IPS-18c (cell line): Measurements from ENCODE around the gene NPLOC4.
"Not testable (repeated sequence)": the region's sequence is repeated elsewhere in the genome, so short reads cannot be mapped to it uniquely, and the experiment has no call there.

Experiments
- H3K4me3 ChIP-seq: 2 replicates; pipeline ENCODE4 v1.7.0; 2013; ENCODE audit warnings: low read depth, mild to moderate bottlenecking, low read length, moderate library complexity; ENCODE audit not compliant: insufficient read depth
- H3K9me3 ChIP-seq: one replicate; pipeline ENCODE4 v1.6.1; 2013; ENCODE audit warnings: mild to moderate bottlenecking, low read length, moderate library complexity; ENCODE audit not compliant: control insufficient read depth, insufficient read depth

The NPLOC4 gene

DNA sequence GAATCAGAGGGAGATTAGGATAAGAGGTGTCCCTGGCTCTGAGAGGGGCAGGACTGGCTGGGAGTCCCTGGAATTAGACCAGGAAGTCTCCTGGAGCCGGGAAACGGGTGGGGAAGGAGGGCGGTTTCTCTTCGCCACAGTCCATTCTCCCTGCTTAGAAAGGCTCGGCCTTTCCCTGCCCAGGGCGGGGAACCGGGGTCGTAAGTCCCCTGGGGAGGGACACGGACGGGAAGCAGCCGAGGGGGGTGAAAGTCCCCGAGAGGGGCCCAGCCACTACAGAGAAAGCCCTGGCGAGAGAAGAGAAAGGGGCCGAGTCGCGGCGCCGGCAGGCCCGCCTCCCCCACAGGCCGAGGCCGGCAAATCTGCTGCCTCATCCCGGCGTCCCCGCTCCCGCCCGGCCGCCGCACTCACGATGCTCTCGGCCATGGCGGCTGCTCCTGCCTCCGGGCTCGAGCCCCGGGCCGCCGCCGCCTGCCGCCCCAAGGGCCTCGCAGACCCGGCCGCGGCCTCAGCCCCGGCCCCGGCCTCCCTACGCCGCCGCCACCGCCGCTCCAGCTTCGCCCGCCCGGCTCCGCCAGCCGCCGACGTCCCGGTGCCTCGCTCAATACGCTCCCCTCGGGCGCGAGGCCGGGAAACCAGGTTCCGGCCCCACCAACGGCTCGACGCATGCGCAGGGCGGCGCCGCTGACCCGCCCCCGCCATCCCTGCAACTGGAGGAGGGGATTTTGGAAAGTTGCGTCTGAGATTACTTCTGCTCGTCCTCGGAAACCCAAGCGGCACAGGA is at the start of gene NPLOC4, which contains the start of gene TSPAN10:
Gene NPLOC4 (minus strand): TSS at position 608 of the 784 bp plus-strand sequence. CDS start 182 bp downstream, at position 426.
Gene TSPAN10 (plus strand): TSS at position 692 of the 784 bp plus-strand sequence. CDS start 5,217 bp downstream, outside the sequence.
- Histone ChIP-seq H3K4me3 (peak within 1 kb of the TSS; percentile 96), H3K9me3 (no peaks in the 10 kb centered on the region)

DNA sequence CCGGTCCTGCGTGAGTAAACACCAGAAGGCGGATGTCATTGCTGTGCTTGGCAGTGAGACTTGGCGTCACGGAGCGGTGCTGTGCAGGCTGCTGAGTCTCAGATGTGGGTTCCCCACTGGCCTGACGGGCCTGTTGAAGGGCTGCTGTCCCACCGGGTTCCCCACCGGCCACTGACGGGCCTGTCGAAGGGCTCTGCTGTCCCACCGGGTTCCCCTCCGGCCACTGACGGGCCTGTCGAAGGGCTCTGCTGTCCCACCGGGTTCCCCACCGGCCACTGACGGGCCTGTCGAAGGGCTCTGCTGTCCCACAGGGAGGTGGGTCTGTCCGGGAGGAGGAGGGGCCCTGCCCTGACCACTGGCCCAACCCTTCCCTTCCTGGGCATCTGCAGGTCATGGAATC is 49.7 kb upstream of the NPLOC4 start:
- H3K4me3 ChIP-seq, result no peak overlapping the region
- peaks cover 2% of the 10 kb centered on the region for H3K9me3 ChIP-seq

DNA sequence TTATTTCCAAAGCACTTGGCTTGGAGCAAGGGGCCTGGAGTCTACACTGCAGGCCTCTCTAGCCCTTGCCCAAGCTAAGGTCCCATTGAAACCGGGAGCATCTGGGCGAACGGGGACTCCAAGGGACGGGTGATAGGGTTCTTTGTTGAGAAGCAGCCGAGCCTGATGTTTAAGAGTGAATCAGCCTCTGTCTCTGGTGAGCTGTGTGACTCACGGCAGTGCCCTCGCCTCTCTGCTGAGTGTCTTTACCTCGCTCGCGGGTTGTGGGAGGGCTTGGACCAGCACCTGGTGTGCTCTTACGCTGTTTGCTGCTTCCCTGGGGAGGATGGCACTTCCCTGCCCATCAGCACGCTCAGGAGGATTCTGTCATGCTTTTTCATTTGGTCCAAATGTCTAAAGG is 48.2 kb upstream of the NPLOC4 start:
- H3K4me3 ChIP-seq, result 0 out of 2 replicates have a peak overlapping the region, but pooled peaks have one; percentile 92
- H3K9me3 ChIP-seq, result peaks cover 2% of the 10 kb centered on the region

DNA sequence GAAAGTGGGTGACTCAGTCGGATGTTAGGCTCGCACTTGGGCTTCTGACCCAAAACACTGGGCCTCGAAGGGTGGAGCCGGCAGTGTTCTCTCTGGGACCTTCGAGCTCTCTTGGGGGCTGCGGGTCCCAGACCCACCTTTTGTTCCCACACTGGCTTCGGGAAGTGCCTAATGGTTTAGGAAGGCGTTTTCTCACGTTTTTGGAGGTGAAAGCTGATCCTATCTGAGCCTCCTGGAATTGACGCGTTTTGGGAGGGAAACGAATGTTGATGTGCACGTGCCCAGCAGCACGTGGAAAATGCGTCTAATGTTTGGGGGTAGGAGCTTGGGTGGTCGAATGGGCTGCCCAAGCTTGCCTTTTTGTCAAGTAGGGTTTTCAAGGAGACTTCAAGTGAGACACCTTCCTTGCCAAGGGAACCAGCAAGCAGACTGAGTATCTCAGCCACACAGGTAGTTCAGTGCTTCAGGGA is 47.6 kb upstream of the NPLOC4 start:
- H3K4me3 ChIP-seq, result peak overlapping the region; percentile 92
- H3K9me3 ChIP-seq, result peaks cover 2% of the 10 kb centered on the region

DNA sequence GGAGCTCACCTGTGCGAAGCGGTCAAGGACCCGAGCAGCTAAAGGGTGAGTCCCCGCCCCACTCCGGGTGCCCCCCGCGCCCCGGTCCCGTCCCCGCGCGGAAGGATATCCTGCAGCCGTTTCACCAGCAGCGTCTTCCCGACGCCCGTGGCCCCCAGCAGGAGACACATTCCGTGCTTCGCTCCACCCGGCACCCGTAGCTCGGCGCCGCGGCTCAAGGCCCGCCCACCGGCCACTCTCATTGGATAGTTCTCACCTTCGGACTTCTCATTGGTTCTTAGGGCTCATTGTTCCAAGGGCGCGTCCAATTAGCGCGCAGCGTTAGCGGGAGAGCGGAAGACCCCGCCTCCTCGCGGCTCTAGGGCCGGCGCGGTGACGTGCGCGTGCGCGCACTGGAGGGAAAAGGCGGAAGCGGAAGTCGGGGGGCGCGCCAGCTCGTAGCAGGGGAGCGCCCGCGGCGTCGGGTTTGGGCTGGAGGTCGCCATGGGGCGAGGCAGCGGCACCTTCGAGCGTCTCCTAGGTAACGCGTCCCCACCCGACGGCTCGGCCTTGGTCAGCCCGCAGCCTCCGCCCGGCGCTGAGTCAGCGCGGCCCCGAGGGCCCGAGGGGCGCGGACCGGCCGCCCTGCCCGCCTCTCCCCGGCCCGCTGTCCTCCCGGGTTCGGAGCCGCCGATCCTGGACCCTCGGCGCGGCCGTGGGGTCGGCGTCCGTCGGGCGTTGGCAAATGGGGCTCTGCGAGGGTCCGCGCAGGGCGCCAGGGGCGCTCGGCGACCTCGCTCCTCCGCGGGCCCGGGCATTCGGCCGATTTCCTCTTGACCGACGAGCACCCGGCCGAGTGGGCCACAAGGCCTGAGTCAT is 46.9 kb upstream of the NPLOC4 start, which contains the start of the genes ARL16 and HGS:
Gene ARL16 (minus strand): TSS at position 214 of the 858 bp plus-strand sequence. CDS start 44 bp downstream, at position 170.
Gene HGS (plus strand): TSS at position 428 of the 858 bp plus-strand sequence. CDS start 56 bp downstream, at position 484.
- Histone ChIP-seq H3K4me3 (peak within 1 kb of the TSS; percentile 98), H3K9me3 (peaks cover 2% of the 10 kb centered on the region)

DNA sequence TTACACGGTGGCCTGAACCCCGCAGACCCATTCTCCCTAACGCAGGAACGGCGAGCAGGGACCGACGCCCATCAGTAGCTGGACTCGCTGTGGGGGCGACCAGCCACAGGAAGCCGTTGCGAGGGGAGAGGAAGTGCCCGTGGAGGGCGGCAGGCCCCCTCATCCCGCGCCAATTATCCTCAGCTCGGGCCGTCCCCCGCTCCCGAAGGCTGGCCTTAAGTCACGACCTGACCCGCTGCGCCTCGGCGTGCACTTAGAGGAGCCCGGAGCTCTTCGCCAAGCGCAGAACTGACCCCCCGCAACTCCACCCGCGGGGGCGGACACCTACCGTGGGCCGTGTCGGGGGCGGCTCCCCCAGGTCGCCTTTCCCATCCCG is 46.3 kb upstream of the NPLOC4 start:
- Histone ChIP-seq H3K4me3 (peak overlapping the region; percentile 98), H3K9me3 (peaks cover 2% of the 10 kb centered on the region)

DNA sequence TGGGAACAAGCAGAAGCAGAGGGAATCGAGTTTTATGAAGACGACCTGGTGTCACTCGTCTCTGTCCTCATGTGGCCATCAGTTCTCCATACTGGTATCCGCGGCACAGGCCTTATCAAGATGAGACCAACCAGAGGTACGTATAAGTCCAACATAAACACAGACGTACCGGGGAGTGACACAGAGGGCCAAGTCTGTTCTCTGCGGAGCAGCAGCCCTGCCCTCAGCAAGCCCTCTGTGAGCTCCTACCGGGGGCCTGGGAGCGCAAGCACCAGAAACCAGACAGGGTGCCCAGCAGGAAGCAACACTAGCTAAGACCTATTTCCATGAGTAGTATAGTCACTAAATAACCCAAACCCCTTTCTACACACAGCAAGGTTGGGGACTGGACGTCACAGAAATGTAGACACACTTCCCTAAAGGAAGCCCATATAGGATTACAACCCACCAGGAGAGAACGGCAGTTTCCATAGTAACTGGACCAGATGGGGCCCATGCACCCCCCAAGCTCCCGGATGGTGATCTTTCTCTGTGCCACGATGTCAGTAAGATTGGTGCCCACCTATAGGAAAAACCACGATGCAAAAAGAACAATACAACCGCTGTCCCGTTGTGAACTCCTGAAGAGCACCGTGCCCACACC is 45.8 kb upstream of the NPLOC4 start:
- Histone ChIP-seq H3K4me3 (peak overlapping the region; percentile 98), H3K9me3 (peaks cover 2% of the 10 kb centered on the region)

DNA sequence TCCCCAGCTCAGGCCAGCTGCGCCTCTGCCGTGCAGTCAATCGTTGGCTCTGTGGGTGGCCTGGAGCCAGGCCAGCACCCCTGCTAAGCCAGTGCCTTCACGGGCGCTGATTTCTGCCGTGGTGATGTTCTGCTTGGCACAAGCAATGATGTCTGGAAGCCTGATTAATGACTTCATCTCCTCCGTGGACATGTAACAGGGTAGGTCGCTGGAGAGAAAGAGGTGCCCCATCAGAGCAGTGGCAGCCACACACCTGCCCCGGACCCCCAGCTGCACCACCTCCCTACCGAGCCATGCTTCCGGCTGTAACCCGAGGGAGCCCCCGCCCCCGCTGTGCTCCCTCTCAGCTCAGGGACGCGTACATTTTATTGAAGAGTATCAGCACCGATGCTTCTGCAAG is 44.8 kb upstream of the NPLOC4 start:
- H3K9me3 ChIP-seq, result peaks cover 2% of the 10 kb centered on the region
- no peak overlapping the region for H3K4me3 ChIP-seq

DNA sequence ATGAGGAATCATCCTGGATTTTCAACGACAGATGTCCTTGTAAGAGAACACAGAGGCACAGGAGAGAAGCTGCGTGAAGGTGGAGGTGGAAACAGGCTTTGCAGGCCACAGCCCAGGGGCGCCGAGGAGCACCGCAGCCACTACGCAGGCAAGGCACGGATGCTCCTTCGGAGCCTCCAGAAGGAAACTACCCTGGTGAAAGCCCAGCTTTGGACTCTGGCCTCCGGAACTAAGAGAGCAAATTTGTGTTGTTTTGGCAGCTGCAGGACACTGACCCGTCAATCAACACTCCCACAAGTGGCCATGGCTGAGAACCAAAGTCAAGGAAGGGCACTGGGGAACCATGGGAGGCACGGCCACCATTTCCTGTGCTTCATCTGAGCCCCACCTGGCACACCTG is 43.2 kb upstream of the NPLOC4 start:
- no peak overlapping the region for H3K4me3 ChIP-seq
- peaks cover 2% of the 10 kb centered on the region for H3K9me3 ChIP-seq

DNA sequence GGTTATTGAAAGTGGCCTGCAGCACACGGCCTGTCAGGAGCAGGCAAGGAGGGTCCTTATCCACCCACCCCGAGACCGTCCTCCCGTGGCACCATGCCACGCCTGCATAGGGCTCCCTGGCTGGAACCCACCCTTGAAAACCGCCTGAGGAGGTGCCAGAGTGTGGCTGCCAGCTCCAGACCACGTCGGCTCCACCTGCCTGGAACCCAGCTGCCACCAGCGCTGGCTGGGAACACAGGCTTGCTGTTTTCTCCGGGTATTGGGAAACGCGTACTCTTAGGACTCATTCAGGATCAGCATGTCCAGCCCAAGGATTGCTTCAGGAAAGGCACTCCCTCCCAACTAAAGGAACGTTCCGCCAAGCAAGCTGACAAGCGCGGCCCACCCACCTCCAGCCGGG is 40.0 kb upstream of the NPLOC4 start:
- Histone ChIP-seq H3K9me3 (no peaks in the 10 kb centered on the region), H3K4me3 (no peak overlapping the region)

DNA sequence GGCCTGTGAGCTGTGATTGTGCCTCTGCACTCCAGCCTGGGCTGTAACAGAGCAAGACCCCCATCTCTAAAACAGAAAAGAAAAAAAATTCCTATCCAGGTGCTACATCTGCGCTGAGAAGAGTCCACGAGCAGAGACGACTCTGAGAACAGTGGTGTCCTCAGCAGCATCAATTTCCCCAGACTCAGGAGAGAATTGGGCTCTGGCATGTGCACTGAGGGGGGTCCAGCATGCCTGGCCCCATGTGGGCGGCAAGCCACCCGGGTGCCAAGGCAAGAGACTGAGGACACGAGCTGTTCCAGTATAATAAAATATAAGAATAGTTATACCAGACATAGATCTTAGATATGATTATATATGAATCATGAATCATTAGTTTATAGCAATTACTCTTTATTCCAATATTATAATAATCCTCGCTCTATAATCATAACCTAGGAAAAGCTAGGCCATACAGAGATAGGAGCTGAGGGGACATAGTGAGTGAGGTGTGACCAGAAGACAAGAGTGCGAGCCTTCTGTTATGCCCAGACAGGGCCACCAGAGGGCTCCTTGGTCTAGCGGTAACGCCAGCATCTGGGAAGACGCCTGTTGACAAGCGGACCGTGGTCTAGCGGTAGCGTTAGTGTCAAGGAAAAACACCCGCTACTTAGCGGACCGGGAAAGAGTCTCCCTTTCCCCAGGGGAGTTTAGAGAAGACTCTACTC is 38.8 kb upstream of the NPLOC4 start:
- not testable (repeated sequence) for H3K9me3 ChIP-seq, H3K4me3 ChIP-seq

DNA sequence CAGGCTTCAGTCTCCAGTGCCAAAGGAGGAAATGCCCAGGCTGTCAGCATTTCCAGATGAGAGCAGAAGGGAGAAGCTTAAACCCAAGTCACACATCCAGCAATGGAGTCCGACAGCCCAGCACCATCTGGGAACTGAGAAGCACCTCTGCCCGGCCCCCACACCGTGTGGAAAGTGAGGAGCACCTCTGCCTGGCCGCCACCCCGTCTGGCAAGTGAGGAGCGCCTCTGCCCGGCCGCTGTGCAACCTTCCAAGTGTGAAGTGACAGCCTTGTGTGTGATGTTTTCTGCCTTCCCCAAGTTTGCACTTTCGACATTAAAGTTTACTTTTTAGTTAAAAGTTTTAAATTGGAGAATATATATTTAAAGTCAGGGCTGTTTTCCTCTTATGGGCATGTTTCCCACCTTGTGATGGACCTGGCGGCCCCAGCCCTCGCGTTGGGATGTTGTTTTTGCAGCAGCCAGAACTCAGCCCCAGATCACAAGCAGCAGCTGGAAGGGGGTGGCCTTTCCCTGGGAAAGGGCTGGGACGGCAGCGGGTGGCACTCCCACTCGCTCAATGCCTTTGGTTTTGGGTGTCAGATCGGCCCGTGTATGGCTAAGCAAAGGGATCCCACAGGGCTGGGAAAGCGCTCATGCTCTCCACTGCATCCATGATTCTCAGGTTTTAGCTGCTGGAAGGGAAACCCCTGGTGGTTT is 36.8 kb upstream of the NPLOC4 start:
- Histone ChIP-seq H3K4me3 (no peak overlapping the region), H3K9me3 (no peaks in the 10 kb centered on the region)

DNA sequence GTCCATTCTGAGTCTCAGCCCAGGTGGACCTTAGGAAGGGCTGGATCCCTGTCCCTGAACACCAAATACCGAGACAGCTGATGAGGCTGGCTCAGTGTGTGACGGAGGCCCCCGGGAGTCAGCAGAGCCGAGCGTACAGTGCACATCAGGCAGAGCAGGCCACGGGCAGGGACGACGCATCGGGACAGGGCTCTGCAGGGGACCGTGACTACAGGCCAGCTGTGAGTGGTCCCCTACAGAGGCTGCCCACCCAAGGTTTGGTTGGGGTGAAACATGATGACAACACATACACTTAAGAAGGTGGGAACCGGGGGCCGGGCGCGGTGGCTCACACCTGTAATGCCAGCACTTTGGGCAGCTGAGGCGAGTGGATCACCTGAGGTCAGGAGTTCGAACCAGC is 36.0 kb upstream of the NPLOC4 start:
- no peak overlapping the region for H3K4me3 ChIP-seq

DNA sequence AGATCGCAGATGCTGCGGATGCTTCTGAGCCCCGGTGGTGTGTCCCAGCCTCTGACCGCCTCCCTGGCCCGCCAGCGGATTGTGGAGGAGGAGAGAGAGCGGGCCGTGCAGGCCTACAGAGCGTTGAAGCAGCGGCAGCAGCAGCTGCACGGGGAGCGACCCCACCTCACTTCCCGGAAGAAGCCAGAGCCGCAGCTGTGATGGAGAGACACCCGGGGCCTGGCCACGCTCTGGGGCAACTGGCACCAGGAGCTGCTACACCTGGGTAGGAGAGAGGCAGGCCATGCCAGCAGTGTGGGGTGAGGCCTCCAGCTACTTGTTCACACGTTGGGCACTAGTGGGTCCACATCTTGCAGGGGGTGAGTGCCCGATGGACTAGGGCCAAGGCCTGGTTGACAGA is 35.6 kb upstream of the NPLOC4 start:
- Histone ChIP-seq H3K4me3 (no peak overlapping the region), H3K9me3 (no peaks in the 10 kb centered on the region)

More for the DNA sequence above, 36.0 kb upstream of the NPLOC4 start:
- no peaks in the 10 kb centered on the region for H3K9me3 ChIP-seq

DNA sequence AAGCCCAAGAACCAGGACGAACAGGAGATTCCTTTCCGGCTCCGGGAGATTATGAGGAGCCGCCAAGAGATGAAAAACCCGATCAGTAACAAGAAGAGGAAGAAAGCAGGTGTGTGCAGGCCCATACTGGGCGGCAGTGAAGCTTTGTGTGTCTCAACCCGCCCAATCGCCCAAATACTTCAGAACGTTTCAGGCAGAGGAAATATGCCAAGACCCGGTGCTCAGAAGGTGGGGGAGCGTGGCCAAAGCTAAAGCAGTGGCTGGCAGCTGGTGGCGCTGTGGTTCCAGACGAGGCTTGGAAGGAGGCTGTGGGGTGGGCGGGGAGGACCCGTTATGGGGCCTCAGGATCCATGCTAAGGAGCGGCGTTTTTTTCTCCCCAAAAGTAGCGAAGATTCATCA is 30.8 kb upstream of the NPLOC4 start:
- peaks cover 3% of the 10 kb centered on the region for H3K9me3 ChIP-seq
- no peak overlapping the region; the same call in 1 of the 2 replicates for H3K4me3 ChIP-seq
